CD14-positive monocyte (primary cell): ENCODE data around the gene GPR132. TPM values are rescaled to one million over a fixed set of nuclear protein-coding genes. Genes with fewer than 3 reads are reported as not detected.
A peak's percentile ranks its signal among the peaks of the same experiment; 100 is the strongest.

Experiments
- DNase-seq, 3 donors: peaks; one replicate each; pipeline ENCODE4 v3.0.0-alpha.2; 2011 to 2022
- H2AFZ ChIP-seq: 2 replicates; pipeline ENCODE4 v1.6.0; 2012; ENCODE audit warnings: mild to moderate bottlenecking, low read depth, low read length, inconsistent platforms; ENCODE audit not compliant: insufficient read depth, poor library complexity, severe bottlenecking
- H3K27ac ChIP-seq, 2 donors: 1 replicate in 1 of 2; 2 replicates in 1 of 2; pipeline ENCODE4 v1.5.1; 2012 to 2013; ENCODE audit warnings: low read length in 2 of 2, control low read depth in 1 of 2, inconsistent platforms in 1 of 2, low read depth in 1 of 2, mild to moderate bottlenecking in 1 of 2
- H3K27me3 ChIP-seq, 2 donors: one replicate each; pipeline versions ENCODE4 v1.6.0 to v1.6.1; 2011 to 2013; ENCODE audit warnings: low read length in 2 of 2; ENCODE audit not compliant: control insufficient read depth in 2 of 2, insufficient read depth in 2 of 2
- H3K36me3 ChIP-seq, 2 donors: replicated peaks in 1 of 2; 1 replicate in 1 of 2; 2 replicates in 1 of 2; pipeline versions ENCODE4 v1.5.1 to v1.6.1; 2012 to 2013; ENCODE audit warnings: low read length in 2 of 2, control low read depth in 1 of 2, inconsistent platforms in 1 of 2, mild to moderate bottlenecking in 1 of 2; ENCODE audit not compliant: insufficient read depth in 2 of 2, control insufficient read depth in 1 of 2
- H3K4me1 ChIP-seq, 2 donors: 1 replicate in 1 of 2; 2 replicates in 1 of 2; pipeline versions ENCODE4 v1.5.1 to v1.6.1; 2012 to 2013; ENCODE audit warnings: low read length in 2 of 2, control low read depth in 1 of 2, inconsistent platforms in 1 of 2, mild to moderate bottlenecking in 1 of 2, moderate library complexity in 1 of 2; ENCODE audit not compliant: insufficient read depth in 2 of 2, control insufficient read depth in 1 of 2
- H3K4me2 ChIP-seq: replicated peaks from 2 replicates; pipeline ENCODE3; 2012; ENCODE audit warnings: low read length, moderate library complexity, mild to moderate bottlenecking; ENCODE audit not compliant: poor library complexity, severe bottlenecking; ENCODE audit errors: extremely low read depth
- H3K4me3 ChIP-seq, 3 experiments: fragments of 200-600 bp in 1 of 3; sonication (generic) in 1 of 3; replicated peaks in 1 of 3; 1 replicate in 2 of 3; 2 replicates in 1 of 3; pipeline ENCODE4 v1.5.1; 2011 to 2013; ENCODE audit warnings: low read length in 3 of 3, mild to moderate bottlenecking in 3 of 3, control low read depth in 2 of 3, low read depth in 2 of 3, inconsistent platforms in 1 of 3, moderate library complexity in 1 of 3
- H3K79me2 ChIP-seq: 2 replicates; pipeline ENCODE4 v1.6.0; 2012; ENCODE audit warnings: mild to moderate bottlenecking, control low read depth, inconsistent platforms, low read length, moderate library complexity; ENCODE audit not compliant: insufficient read depth
- H3K9ac ChIP-seq: 2 replicates; pipeline ENCODE4 v1.6.0; 2017; ENCODE audit warnings: low read length, mild to moderate bottlenecking; ENCODE audit not compliant: insufficient read depth, poor library complexity, severe bottlenecking
- H3K9me3 ChIP-seq, 2 donors: replicated peaks in 1 of 2; 1 replicate in 1 of 2; 2 replicates in 1 of 2; pipeline versions ENCODE4 v1.5.1 to v1.6.1; 2012 to 2013; ENCODE audit warnings: low read length in 2 of 2, control low read depth in 1 of 2; ENCODE audit not compliant: control insufficient read depth in 1 of 2, insufficient read depth in 1 of 2
- H4K20me1 ChIP-seq: 2 replicates; pipeline ENCODE4 v1.6.0; 2012; ENCODE audit warnings: mild to moderate bottlenecking, low read length, control low read depth, moderate library complexity; ENCODE audit not compliant: insufficient read depth
- H3K27ac Mint-ChIP-seq, 7 donors: one replicate each; pipeline ENCODE4 v1.8.0; 2020; ENCODE audit warnings: mild to moderate bottlenecking in 7 of 7, mixed read lengths in 7 of 7, moderate library complexity in 6 of 7, inconsistent platforms in 2 of 7
- H3K27me3 Mint-ChIP-seq, 3 donors: one replicate each; pipeline ENCODE4 v1.8.0; 2021 to 2022; ENCODE audit warnings: low read depth in 3 of 3, mild to moderate bottlenecking in 3 of 3, mixed read lengths in 3 of 3, moderate library complexity in 3 of 3, inconsistent platforms in 1 of 3
- H3K36me3 Mint-ChIP-seq, 2 donors: one replicate each; pipeline ENCODE4 v1.8.0; 2020; ENCODE audit warnings: mixed read lengths in 2 of 2, inconsistent platforms in 1 of 2, mild to moderate bottlenecking in 1 of 2
- H3K4me1 Mint-ChIP-seq: one replicate; pipeline ENCODE4 v1.8.0; 2020; ENCODE audit warnings: mild to moderate bottlenecking, mixed read lengths
- H3K4me3 Mint-ChIP-seq, 2 donors: one replicate each; pipeline ENCODE4 v1.8.0; 2020; ENCODE audit warnings: mild to moderate bottlenecking in 2 of 2, mixed read lengths in 2 of 2, moderate library complexity in 1 of 2
- H3K9me3 Mint-ChIP-seq, 7 donors: one replicate each; pipeline ENCODE4 v1.8.0; 2020 to 2022; ENCODE audit warnings: mixed read lengths in 7 of 7, mild to moderate bottlenecking in 6 of 7, moderate library complexity in 6 of 7, inconsistent platforms in 2 of 7
- WGBS: methylation state at CpG from one replicate; pipeline ENCODE4 v1.1.5; 2013; ENCODE audit warnings: missing lambda C conversion rate; ENCODE audit not compliant: insufficient coverage; 5-methylcytosine and 5-hydroxymethylcytosine counted together
- intact Hi-C, 2 donors: fragments of 100-400 bp; cut with micrococcal nuclease; formaldehyde crosslinking; loops; one replicate each; pipeline versions ENCODE4 v1.15.0 to v1.15.1; 2023
- polyA plus RNA-seq, 3 donors: library from polyadenylated mRNA; depleted of rRNA in 1 of 3; unstranded in 2 of 3; stranded (reverse) in 1 of 3; fragments of 300-500 nt in 2 of 3; fragments of >200 nt in 1 of 3; fragmentation: Illumina TruSeq in 2 of 3; gene quantifications; 1 replicate in 2 of 3; 2 replicates in 1 of 3; pipeline ENCODE4 v1.2.3, GENCODE V29; 2012 to 2021
- TF ChIP-seq, protein P1 (sequence below): fragments of 200-600 bp; IDR thresholded peaks from one replicate; pipeline ENCODE4 v1.8.0; 2022; ENCODE audit warnings: antibody characterized with exemption, mild to moderate bottlenecking

GPR132 gene
- polyA plus RNA-seq, 3 donors: 6.3 to 19.0 (median 13.0) TPM

DNA sequence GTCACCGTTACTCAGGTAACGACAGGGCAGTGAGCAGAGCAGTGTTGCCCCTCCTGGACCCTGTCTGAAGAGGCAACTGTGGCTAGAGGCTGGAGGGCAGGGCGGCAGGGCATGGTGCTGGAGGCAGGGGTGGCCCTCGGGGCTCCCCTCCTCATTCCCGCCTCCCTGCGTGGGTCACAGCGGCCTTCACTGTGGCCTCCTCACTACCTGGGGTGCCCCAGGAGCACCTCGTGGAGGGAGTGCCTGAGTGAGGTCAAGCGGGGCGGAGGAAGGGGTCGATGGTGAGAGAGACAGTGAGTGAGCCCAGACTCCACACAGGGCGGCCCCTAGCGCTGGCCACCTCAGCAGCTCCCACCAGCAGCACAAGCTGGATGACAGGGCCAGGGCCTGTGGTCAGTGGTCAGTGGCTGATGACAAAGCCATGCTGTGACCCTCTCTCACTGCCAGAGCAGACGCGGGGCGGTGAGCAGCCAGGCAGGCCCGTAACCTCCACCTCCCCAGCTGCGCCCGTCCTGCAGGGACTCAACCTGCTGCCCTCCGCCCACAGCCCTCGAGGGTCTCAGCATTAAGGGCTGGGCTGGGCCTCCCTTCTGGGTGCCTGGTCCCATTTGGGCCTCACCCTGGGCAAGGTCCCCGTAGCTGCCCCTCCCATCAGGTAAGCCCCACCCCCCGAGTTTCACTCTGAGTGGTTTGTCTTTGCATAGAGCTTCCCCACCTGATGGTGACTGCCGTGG, 17.8 kb downstream of the GPR132 start:
- TF ChIP-seq, protein P1, sequence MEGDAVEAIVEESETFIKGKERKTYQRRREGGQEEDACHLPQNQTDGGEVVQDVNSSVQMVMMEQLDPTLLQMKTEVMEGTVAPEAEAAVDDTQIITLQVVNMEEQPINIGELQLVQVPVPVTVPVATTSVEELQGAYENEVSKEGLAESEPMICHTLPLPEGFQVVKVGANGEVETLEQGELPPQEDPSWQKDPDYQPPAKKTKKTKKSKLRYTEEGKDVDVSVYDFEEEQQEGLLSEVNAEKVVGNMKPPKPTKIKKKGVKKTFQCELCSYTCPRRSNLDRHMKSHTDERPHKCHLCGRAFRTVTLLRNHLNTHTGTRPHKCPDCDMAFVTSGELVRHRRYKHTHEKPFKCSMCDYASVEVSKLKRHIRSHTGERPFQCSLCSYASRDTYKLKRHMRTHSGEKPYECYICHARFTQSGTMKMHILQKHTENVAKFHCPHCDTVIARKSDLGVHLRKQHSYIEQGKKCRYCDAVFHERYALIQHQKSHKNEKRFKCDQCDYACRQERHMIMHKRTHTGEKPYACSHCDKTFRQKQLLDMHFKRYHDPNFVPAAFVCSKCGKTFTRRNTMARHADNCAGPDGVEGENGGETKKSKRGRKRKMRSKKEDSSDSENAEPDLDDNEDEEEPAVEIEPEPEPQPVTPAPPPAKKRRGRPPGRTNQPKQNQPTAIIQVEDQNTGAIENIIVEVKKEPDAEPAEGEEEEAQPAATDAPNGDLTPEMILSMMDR: no peak
- Histone ChIP-seq H3K4me3 (no peak overlapping the region), H3K27me3 (no peaks in the 10 kb centered on the region), H3K9ac (no peak overlapping the region), H3K4me2 (no peak overlapping the region), H3K9me3 (no peaks in the 10 kb centered on the region), H3K36me3 (peaks cover 40 to 50% of the 10 kb centered on the region in 2 donors), H2AFZ (no peak overlapping the region), H4K20me1 (peaks cover 63% of the 10 kb centered on the region), H3K27ac (no peak overlapping the region), H3K4me1 (peaks cover 32 to 38% of the 10 kb centered on the region in 2 donors), H3K79me2 (peaks cover 25% of the 10 kb centered on the region)
- Mint-ChIP-seq H3K36me3 (peaks cover 36 to 48% of the 10 kb centered on the region in 2 donors), H3K27ac (peak overlapping the region in 1 of 7 donors; percentile 22), H3K4me1 (peaks cover 28% of the 10 kb centered on the region), H3K9me3 (peaks cover 0 to 3% (median 0%) of the 10 kb centered on the region in 7 donors), H3K27me3 (peaks cover 0 to 6% (median 2%) of the 10 kb centered on the region in 3 donors), H3K4me3 (no peak overlapping the region)
- peak in 1 of 3 donors; percentile 29 for DNase-seq
- 94% methylated on average over 23 of the region's 24 CpGs for WGBS
- intact Hi-C loops: loop anchor here (5.0 kb wide), 2 partner anchors 35 to 40 kb away; no protein-coding TSS in a partner anchor

DNA sequence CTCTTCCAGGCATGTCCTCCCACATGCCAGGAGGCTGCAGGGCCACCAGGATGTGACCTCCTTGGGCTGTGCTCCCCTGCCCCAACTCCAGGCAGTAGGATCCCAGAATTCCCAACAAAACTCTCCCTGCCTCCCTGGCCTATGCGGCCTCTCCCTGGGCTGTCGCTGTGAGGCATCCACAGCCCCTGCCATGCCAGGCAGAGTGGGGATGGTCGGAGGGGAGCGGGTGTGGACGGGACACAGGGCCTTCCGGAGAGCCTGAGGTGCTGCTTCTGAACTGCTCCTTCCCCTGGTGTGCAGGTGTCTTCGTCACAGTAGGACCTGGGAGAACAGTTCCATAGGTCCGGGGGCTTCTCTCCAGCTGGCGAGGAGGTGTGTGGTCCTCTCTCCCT, 18.3 kb downstream of the GPR132 start:
- Histone ChIP-seq H3K9ac (no peak overlapping the region), H3K27me3 (no peaks in the 10 kb centered on the region), H3K9me3 (no peaks in the 10 kb centered on the region), H2AFZ (no peak overlapping the region), H3K27ac (peak overlapping the region in 1 of 2 donors; percentile 34), H4K20me1 (peaks cover 57% of the 10 kb centered on the region), H3K4me1 (peaks cover 32 to 38% of the 10 kb centered on the region in 2 donors), H3K79me2 (peaks cover 24% of the 10 kb centered on the region), H3K4me2 (no peak overlapping the region), H3K36me3 (peaks cover 36 to 44% of the 10 kb centered on the region in 2 donors), H3K4me3 (no peak overlapping the region)
- H3K4me3 Mint-ChIP-seq: no peak overlapping the region
- H3K9me3 Mint-ChIP-seq: peaks cover 0 to 3% (median 0%) of the 10 kb centered on the region in 7 donors
- WGBS: 96% methylated on average over 9 of the region's 9 CpGs
- DNase-seq: no peak
- TF ChIP-seq, protein P1: no peak
- peaks cover 28% of the 10 kb centered on the region for H3K4me1 Mint-ChIP-seq
- peaks cover 0 to 6% (median 2%) of the 10 kb centered on the region in 3 donors for H3K27me3 Mint-ChIP-seq
- intact Hi-C loops: loop anchor here (5.0 kb wide), 2 partner anchors 35 to 40 kb away; no protein-coding TSS in a partner anchor
- peaks cover 32 to 43% of the 10 kb centered on the region in 2 donors for H3K36me3 Mint-ChIP-seq
- H3K27ac Mint-ChIP-seq: peak overlapping the region in 1 of 7 donors; percentile 35
